A549 treated with ZK216348 at 1 μM for 4 hours (cell line): ENCODE results near the gene DEFB131B. TPM values are rescaled to one million over a fixed set of nuclear protein-coding genes. Genes with fewer than 3 reads are reported as not detected.

Source experiments
- total RNA-seq: library from RNA; stranded (reverse); fragments of 200-300 nt; extraction: Qiagen RNA extraction; gene quantifications from 5 replicates; pipeline ENCODE4 v1.2.3, GENCODE V29; 2022; ENCODE audit warnings: low read depth

DEFB131B gene
- not detected in 5 replicates for total RNA-seq

GRCh38 chr11:71878059-71878458 is at the start of gene DEFB131B:
Gene DEFB131B (plus strand): TSS chr11:71878453. CDS start chr11:71878453, 0 bp downstream.

GRCh38 chr11:71832811-71833210 is 45.4 kb upstream of the DEFB131B start, which contains the start of gene DEFB108B:
Gene DEFB108B (plus strand): TSS chr11:71833200. CDS start chr11:71833200, 0 bp downstream.

GRCh38 chr11:71927820-71928736 is 49.8 kb downstream of the DEFB131B start, which contains the start of gene XNDC1N:
Gene XNDC1N (minus strand): TSS chr11:71928594. CDS start chr11:71923353, 5,241 bp downstream.

GRCh38 chr11:71928737-71929443 is 50.6 kb downstream of the DEFB131B start, which contains the start of gene RNF121:
Gene RNF121 (plus strand): TSS chr11:71929046. CDS start chr11:71929062, 16 bp downstream.

Other genes starting within 250 kb of the DEFB131B start
- not detected in 5 replicates for gene DEFB108B, start 45.3 kb upstream of the DEFB131B start, total RNA-seq
- gene XNDC1N, start 50.1 kb downstream of the DEFB131B start, total RNA-seq: 2.9 to 5.7 TPM (median 3.4 TPM) in 5 replicates
- gene RNF121, start 50.6 kb downstream of the DEFB131B start, total RNA-seq: 40.5 to 55.3 TPM (median 51.0 TPM) in 5 replicates
- gene IL18BP, start 120.5 kb downstream of the DEFB131B start, total RNA-seq: 3.0 to 4.5 TPM (median 3.9 TPM) in 5 replicates
- 44.8 to 77.9 TPM (median 68.5 TPM) in 5 replicates for gene NUMA1, start 202.1 kb downstream of the DEFB131B start, total RNA-seq
- 5.2 to 11.6 TPM (median 7.8 TPM) in 5 replicates for gene LRRC51, start 202.4 kb downstream of the DEFB131B start, total RNA-seq
- 117 to 162 TPM (median 141 TPM) in 5 replicates for gene LAMTOR1, start 224.8 kb downstream of the DEFB131B start, total RNA-seq
- not detected in 5 replicates for gene TOMT, start 227.5 kb downstream of the DEFB131B start, total RNA-seq
- gene ANAPC15, start 234.2 kb downstream of the DEFB131B start, total RNA-seq: 85.1 to 94.2 TPM (median 88.9 TPM) in 5 replicates